Gastroesophageal sphincter (tissue), 4 donors: ENCODE data around the gene ECHS1. TPM values are rescaled to one million over a fixed set of nuclear protein-coding genes. Genes with fewer than 3 reads are reported as not detected.

Source experiments
- ATAC-seq: fragments of 150-250 bp; one replicate; pipeline ENCODE4 v1.9.1; 2016; ENCODE audit warnings: mild to moderate bottlenecking, moderate library complexity
- H3K27ac ChIP-seq, 4 donors: fragments of 200-600 bp; sonication (generic) in 3 of 4; 1 replicate in 3 of 4; 2 replicates in 1 of 4; pipeline ENCODE4 v1.5.1; 2016 to 2019
- H3K27me3 ChIP-seq: fragments of 200-600 bp; sonication (generic); one replicate; pipeline ENCODE4 v1.5.1; 2019
- H3K36me3 ChIP-seq, 2 donors: fragments of 200-600 bp; sonication (generic); one replicate each; pipeline ENCODE4 v1.5.1; 2019; ENCODE audit warnings: control low read depth in 1 of 2
- H3K4me1 ChIP-seq, 3 donors: fragments of 200-600 bp; sonication (generic); 1 replicate in 2 of 3; 2 replicates in 1 of 3; pipeline ENCODE4 v1.5.1; 2016 to 2019; ENCODE audit warnings: control low read depth in 2 of 3
- H3K4me3 ChIP-seq, 2 donors: fragments of 200-600 bp; sonication (generic); one replicate each; pipeline ENCODE4 v1.5.1; 2019; ENCODE audit warnings: mild to moderate bottlenecking in 1 of 2, moderate library complexity in 1 of 2
- H3K9me3 ChIP-seq, 3 donors: fragments of 200-600 bp; sonication (generic); one replicate each; pipeline ENCODE4 v1.5.1; 2017 to 2019; ENCODE audit warnings: control low read depth in 2 of 3
- EP300 ChIP-seq: sonication (generic); formaldehyde crosslinking; IDR thresholded peaks from one replicate; pipeline ENCODE4 v1.6.1; 2017; ENCODE audit warnings: antibody characterized with exemption, mild to moderate bottlenecking
- POLR2A ChIP-seq, 2 donors: fragments of 450-650 bp; IDR thresholded peaks; one replicate each; pipeline ENCODE4 v1.6.1; 2017; ENCODE audit warnings: antibody characterized with exemption in 2 of 2, mild to moderate bottlenecking in 2 of 2, moderate library complexity in 1 of 2
- POLR2AphosphoS5 ChIP-seq: sonication (generic); formaldehyde crosslinking; IDR thresholded peaks from one replicate; pipeline ENCODE4 v1.6.1; 2017; ENCODE audit warnings: antibody characterized with exemption
- WGBS, 2 donors: methylation state at CpG; one replicate each; pipeline ENCODE4 v1.1.5; 2018; ENCODE audit warnings: low coverage in 1 of 2; 5-methylcytosine and 5-hydroxymethylcytosine counted together
- total RNA-seq, 4 donors: library from RNA; depleted of rRNA; stranded (reverse); fragments of >200 nt; gene quantifications; one replicate each; pipeline ENCODE4 v1.1.0, GENCODE V29; 2016
- TF ChIP-seq, protein P1 (sequence below), 4 experiments: fragments of 200-600 bp in 2 of 4; fragments of 450-650 bp in 2 of 4; sonication (generic) in 1 of 4; IDR thresholded peaks; one replicate each; pipeline ENCODE4 v1.5.1; 2017 to 2019; ENCODE audit warnings: antibody characterized with exemption in 4 of 4, mild to moderate bottlenecking in 2 of 4, moderate library complexity in 2 of 4

Gene ECHS1
- total RNA-seq, 4 donors from 2014 or later, result 67.7 to 81.8 (median 72.4) TPM

DNA sequence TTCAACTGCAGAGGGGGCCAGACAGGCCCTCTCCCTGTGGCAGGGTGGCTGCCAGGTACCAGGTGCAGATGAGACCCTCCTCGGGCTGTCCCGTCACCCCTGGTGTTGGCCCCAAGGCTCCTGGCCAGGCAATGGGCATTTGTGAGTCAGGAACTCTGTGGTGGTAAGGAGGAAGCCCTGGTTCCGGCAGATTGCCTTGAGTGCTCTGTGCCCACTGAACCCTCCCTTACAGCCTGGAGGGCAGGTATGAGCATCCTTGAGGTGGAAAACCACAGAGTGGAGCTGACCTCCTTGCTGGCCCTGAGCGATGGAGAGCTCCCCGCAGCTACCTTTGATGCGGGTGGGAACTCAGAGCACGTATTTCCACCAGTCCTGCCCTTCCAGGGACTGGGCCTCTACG is 7.9 kb upstream of the ECHS1 start:
- Histone ChIP-seq H3K4me3 (no peak overlapping the region), H3K9me3 (no peaks in the 10 kb centered on the region), H3K4me1 (peaks cover 0 to 26% (median 10%) of the 10 kb centered on the region in 3 donors), H3K36me3 (peaks cover 0 to 41% of the 10 kb centered on the region in 2 donors), H3K27me3 (no peaks in the 10 kb centered on the region), H3K27ac (no peak overlapping the region)
- no peak for TF ChIP-seq POLR2AphosphoS5
- TF ChIP-seq, protein P1, sequence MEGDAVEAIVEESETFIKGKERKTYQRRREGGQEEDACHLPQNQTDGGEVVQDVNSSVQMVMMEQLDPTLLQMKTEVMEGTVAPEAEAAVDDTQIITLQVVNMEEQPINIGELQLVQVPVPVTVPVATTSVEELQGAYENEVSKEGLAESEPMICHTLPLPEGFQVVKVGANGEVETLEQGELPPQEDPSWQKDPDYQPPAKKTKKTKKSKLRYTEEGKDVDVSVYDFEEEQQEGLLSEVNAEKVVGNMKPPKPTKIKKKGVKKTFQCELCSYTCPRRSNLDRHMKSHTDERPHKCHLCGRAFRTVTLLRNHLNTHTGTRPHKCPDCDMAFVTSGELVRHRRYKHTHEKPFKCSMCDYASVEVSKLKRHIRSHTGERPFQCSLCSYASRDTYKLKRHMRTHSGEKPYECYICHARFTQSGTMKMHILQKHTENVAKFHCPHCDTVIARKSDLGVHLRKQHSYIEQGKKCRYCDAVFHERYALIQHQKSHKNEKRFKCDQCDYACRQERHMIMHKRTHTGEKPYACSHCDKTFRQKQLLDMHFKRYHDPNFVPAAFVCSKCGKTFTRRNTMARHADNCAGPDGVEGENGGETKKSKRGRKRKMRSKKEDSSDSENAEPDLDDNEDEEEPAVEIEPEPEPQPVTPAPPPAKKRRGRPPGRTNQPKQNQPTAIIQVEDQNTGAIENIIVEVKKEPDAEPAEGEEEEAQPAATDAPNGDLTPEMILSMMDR (IDR thresholded peaks at IDR 0.05), result no peak
- TF ChIP-seq POLR2A (IDR thresholded peaks at IDR 0.05), result no peak
- TF ChIP-seq EP300, result no peak
- WGBS, 2 donors, result 80 to 91% methylated on average over 1 to 4 of the region's 8 CpGs
- ATAC-seq, result no peak

GRCh38 chr10:133379801-133380666 is 6.9 kb upstream of the ECHS1 start:
- H3K4me1 ChIP-seq, result peaks cover 0 to 26% (median 10%) of the 10 kb centered on the region in 3 donors
- ATAC-seq, result peak; percentile 1
- WGBS, 2 donors, result 33% methylated on average over 4 of the region's 36 CpGs; no CpG with 5 or more reads in 1 of the 2 donors
- no peaks in the 10 kb centered on the region for H3K27me3 ChIP-seq
- no peaks in the 10 kb centered on the region for H3K9me3 ChIP-seq
- peaks cover 0 to 37% of the 10 kb centered on the region in 2 donors for H3K36me3 ChIP-seq
- peak overlapping the region in 3 of 4 donors; percentile 78 to 88 (median 88) for H3K27ac ChIP-seq
- TF ChIP-seq, protein P1 (IDR thresholded peaks at IDR 0.05), result no peak
- peak overlapping the region; percentile 81 to 93 for H3K4me3 ChIP-seq

DNA sequence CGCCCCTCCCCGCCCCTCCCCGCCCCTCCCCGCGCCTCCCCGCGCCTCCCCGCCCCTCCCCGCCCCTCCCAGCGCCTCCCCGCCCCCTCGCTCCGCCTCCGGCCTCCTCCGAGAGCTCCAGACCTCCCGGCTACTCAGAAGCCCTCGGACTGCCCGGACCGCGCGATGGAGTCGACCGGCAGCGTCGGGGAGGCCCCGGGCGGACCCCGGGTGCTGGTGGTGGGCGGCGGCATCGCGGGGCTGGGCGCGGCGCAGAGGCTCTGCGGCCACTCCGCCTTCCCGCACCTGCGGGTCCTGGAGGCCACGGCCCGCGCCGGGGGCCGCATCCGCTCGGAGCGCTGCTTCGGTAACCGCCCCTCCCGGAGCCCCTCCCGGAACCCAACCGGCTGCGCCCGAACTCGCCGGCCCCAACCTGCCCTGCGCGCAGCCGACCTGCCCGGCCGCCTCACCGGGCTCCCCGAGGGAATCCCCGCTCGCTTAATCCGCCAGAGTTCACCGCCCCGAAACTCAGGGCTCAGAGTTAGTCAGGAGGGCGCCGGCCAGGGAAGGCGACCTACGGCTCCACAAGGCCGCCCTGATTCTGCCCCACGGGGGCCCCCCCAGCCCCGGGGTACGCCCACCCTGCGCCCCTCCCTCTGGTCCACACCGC is 6.1 kb upstream of the ECHS1 start, which contains the start of gene PAOX:
PAOX (plus strand) TSS at position 111 of the 649 bp plus-strand sequence; CDS start at position 166, 55 bp downstream.
- TF ChIP-seq POLR2A (IDR thresholded peaks at IDR 0.05) (peak in 1 of 2 donors; percentile 9), POLR2AphosphoS5 (no peak)
- ATAC-seq, result peak; percentile 81
- Histone ChIP-seq H3K9me3 (no peaks in the 10 kb centered on the region), H3K27me3 (no peaks in the 10 kb centered on the region), H3K36me3 (peaks cover 0 to 29% of the 10 kb centered on the region in 2 donors), H3K4me1 (peaks cover 0 to 31% (median 13%) of the 10 kb centered on the region in 3 donors), H3K4me3 (peak within 1 kb of the TSS; percentile 82 to 93), H3K27ac (peak within 1 kb of the TSS; percentile 56 to 88 (median 88))
- WGBS, 2 donors, result no CpG with 5 or more reads among the region's 78 CpGs

DNA sequence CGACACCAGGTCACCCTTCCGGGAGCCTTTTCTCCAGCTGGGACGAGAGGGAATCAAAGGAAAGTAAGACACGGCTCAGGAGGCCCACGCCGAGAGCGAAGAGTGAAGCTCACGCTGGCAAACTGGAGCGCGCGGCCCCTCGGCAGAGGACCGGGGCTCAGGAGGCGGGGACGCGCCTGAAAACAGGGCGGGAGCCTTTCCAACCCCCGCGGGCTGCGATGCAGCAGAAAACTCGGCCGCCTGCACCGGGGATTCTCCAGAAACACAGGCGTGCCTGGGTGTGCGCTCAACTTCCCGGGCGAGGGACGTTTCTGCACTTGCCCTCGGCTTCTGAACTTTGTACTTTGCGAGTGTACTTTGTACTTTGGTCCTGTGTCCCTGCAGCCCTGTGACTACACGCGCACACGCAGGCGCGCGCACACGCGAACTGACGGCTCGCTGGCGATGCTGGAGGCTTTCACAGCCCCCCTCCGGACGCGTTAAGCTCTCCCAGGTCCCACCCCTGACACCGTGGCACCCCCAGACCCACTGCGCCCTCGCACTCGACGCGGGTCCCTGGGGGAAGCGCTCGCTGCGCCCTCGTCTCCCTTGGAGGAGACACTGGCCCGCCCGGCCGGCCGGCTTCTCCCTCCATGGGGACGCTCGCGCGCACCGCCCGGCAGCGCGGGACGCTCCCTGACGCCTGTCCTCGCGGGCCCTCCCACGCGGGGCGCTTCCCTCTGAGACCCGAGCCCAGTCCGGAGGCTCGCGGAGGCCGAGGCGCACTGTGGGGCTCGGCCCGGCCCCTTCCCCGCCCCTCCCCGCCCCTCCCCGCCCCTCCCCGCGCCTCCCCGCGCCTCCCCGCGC is 5.3 kb upstream of the ECHS1 start:
- TF ChIP-seq POLR2A (IDR thresholded peaks at IDR 0.05) (peak; percentile 13 to 61), EP300 (no peak)
- Histone ChIP-seq H3K4me3 (peak overlapping the region; percentile 82 to 93), H3K9me3 (no peaks in the 10 kb centered on the region), H3K27me3 (no peaks in the 10 kb centered on the region), H3K4me1 (peaks cover 0 to 37% (median 16%) of the 10 kb centered on the region in 3 donors), H3K36me3 (peaks cover 0 to 21% of the 10 kb centered on the region in 2 donors), H3K27ac (peak overlapping the region; percentile 56 to 88 (median 88))
- ATAC-seq, result peak; percentile 64
- no CpG with 5 or more reads among the region's 90 CpGs for WGBS, 2 donors

DNA sequence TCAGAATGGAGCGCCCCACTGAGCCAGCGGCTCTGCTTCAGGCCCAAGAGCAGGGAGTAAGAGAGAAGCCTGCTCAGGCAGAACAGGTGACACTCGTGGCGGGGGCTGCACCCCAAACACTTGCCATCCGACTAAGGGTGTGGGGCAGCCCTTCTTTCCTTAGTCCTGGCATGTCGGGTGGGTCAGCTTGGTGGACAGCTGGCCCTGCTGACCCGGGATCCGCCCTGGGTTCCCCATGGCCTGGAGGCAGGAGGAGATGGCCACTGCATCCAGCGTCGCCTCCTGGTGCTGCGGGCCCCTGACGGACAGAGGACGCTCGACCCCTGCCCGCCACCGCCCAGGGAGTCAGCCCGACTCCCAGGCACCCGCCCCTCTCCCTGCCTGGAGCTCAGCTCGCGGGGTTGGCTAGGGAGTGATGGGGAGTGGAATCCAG is 4.7 kb upstream of the ECHS1 start:
- Histone ChIP-seq H3K9me3 (no peaks in the 10 kb centered on the region), H3K4me1 (peaks cover 0 to 37% (median 16%) of the 10 kb centered on the region in 3 donors), H3K27me3 (no peaks in the 10 kb centered on the region), H3K4me3 (peak overlapping the region; percentile 82 to 93), H3K27ac (peak overlapping the region in 3 of 4 donors; percentile 87 to 88 (median 88)), H3K36me3 (peaks cover 0 to 15% of the 10 kb centered on the region in 2 donors)
- no peak for ATAC-seq
- WGBS, 2 donors, result no CpG with 5 or more reads among the region's 20 CpGs
- no peak for TF ChIP-seq POLR2AphosphoS5
